Gastroesophageal sphincter (tissue), 4 donors: ENCODE results near the gene KCNH3. TPM values are rescaled to one million over a fixed set of nuclear protein-coding genes. Genes with fewer than 3 reads are reported as not detected.

Source experiments
- ATAC-seq: fragments of 150-250 bp; one replicate; pipeline ENCODE4 v1.9.1; 2016; ENCODE audit warnings: mild to moderate bottlenecking, moderate library complexity
- H3K27ac ChIP-seq, 4 donors: fragments of 200-600 bp; sonication (generic) in 3 of 4; 1 replicate in 3 of 4; 2 replicates in 1 of 4; pipeline ENCODE4 v1.5.1; 2016 to 2019
- H3K27me3 ChIP-seq: fragments of 200-600 bp; sonication (generic); one replicate; pipeline ENCODE4 v1.5.1; 2019
- H3K36me3 ChIP-seq, 2 donors: fragments of 200-600 bp; sonication (generic); one replicate each; pipeline ENCODE4 v1.5.1; 2019; ENCODE audit warnings: control low read depth in 1 of 2
- H3K4me1 ChIP-seq, 3 donors: fragments of 200-600 bp; sonication (generic); 1 replicate in 2 of 3; 2 replicates in 1 of 3; pipeline ENCODE4 v1.5.1; 2016 to 2019; ENCODE audit warnings: control low read depth in 2 of 3
- H3K4me3 ChIP-seq, 2 donors: fragments of 200-600 bp; sonication (generic); one replicate each; pipeline ENCODE4 v1.5.1; 2019; ENCODE audit warnings: mild to moderate bottlenecking in 1 of 2, moderate library complexity in 1 of 2
- H3K9me3 ChIP-seq, 3 donors: fragments of 200-600 bp; sonication (generic); one replicate each; pipeline ENCODE4 v1.5.1; 2017 to 2019; ENCODE audit warnings: control low read depth in 2 of 3
- CTCF ChIP-seq, 4 experiments: fragments of 200-600 bp in 2 of 4; fragments of 450-650 bp in 2 of 4; sonication (generic) in 1 of 4; IDR thresholded peaks; one replicate each; pipeline ENCODE4 v1.5.1; 2017 to 2019; ENCODE audit warnings: antibody characterized with exemption in 4 of 4, mild to moderate bottlenecking in 2 of 4, moderate library complexity in 2 of 4
- EP300 ChIP-seq: sonication (generic); formaldehyde crosslinking; IDR thresholded peaks from one replicate; pipeline ENCODE4 v1.6.1; 2017; ENCODE audit warnings: antibody characterized with exemption, mild to moderate bottlenecking
- POLR2A ChIP-seq, 2 donors: fragments of 450-650 bp; IDR thresholded peaks; one replicate each; pipeline ENCODE4 v1.6.1; 2017; ENCODE audit warnings: antibody characterized with exemption in 2 of 2, mild to moderate bottlenecking in 2 of 2, moderate library complexity in 1 of 2
- POLR2AphosphoS5 ChIP-seq: sonication (generic); formaldehyde crosslinking; IDR thresholded peaks from one replicate; pipeline ENCODE4 v1.6.1; 2017; ENCODE audit warnings: antibody characterized with exemption
- WGBS, 2 donors: methylation state at CpG; one replicate each; pipeline ENCODE4 v1.1.5; 2018; ENCODE audit warnings: low coverage in 1 of 2; 5-methylcytosine and 5-hydroxymethylcytosine counted together
- total RNA-seq, 4 donors: library from RNA; depleted of rRNA; stranded (reverse); fragments of >200 nt; gene quantifications; one replicate each; pipeline ENCODE4 v1.1.0, GENCODE V29; 2016

KCNH3 gene
- total RNA-seq, 4 donors from 2014 or later = 0.13 to 0.69 (median 0.31) TPM; not detected in 1

- 36 to 40% methylated on average over 2 to 7 of the region's 9 CpGs for WGBS, 2 donors
- H3K4me1 ChIP-seq = peaks cover 0 to 17% (median 10%) of the 10 kb centered on the region in 3 donors
- no peak overlapping the region for H3K27ac ChIP-seq
- H3K36me3 ChIP-seq = peaks cover 0 to 19% of the 10 kb centered on the region in 2 donors
- TF ChIP-seq CTCF (IDR thresholded peaks at IDR 0.05) = no peak
- no peak for TF ChIP-seq POLR2AphosphoS5
- no peak for TF ChIP-seq POLR2A (IDR thresholded peaks at IDR 0.05)
- TF ChIP-seq EP300 = no peak
- peaks cover 28% of the 10 kb centered on the region for H3K27me3 ChIP-seq
- no peaks in the 10 kb centered on the region for H3K9me3 ChIP-seq
- ATAC-seq = no peak
- no peak overlapping the region for H3K4me3 ChIP-seq
Measured at GRCh38 chr12:49552425-49552824, 13.6 kb downstream of the KCNH3 start.

GRCh38 chr12:49552899-49553298 lies 14.1 kb downstream of the KCNH3 start:
- H3K36me3 ChIP-seq = peaks cover 0 to 23% of the 10 kb centered on the region in 2 donors
- WGBS, 2 donors = 67 to 78% methylated on average over 4 to 7 of the region's 8 CpGs
- no peak for ATAC-seq
- H3K9me3 ChIP-seq = no peaks in the 10 kb centered on the region
- TF ChIP-seq POLR2A (IDR thresholded peaks at IDR 0.05) = no peak
- no peak for TF ChIP-seq POLR2AphosphoS5
- no peak for TF ChIP-seq EP300
- H3K27ac ChIP-seq = no peak overlapping the region
- H3K27me3 ChIP-seq = peaks cover 24% of the 10 kb centered on the region
- H3K4me1 ChIP-seq = peaks cover 0 to 17% (median 10%) of the 10 kb centered on the region in 3 donors
- H3K4me3 ChIP-seq = no peak overlapping the region

GRCh38 chr12:49553512-49554088 lies 14.8 kb downstream of the KCNH3 start:
- Histone ChIP-seq H3K4me3 (no peak overlapping the region), H3K27ac (no peak overlapping the region), H3K36me3 (peaks cover 0 to 30% of the 10 kb centered on the region in 2 donors), H3K27me3 (peaks cover 17% of the 10 kb centered on the region), H3K4me1 (peaks cover 0 to 12% (median 8%) of the 10 kb centered on the region in 3 donors), H3K9me3 (no peaks in the 10 kb centered on the region)
- no peak for TF ChIP-seq POLR2AphosphoS5
- peak in 1 of 4 experiments; percentile 11 for TF ChIP-seq CTCF (IDR thresholded peaks at IDR 0.05)
- WGBS, 2 donors = 63 to 73% methylated on average over 1 to 2 of the region's 2 CpGs
- no peak for ATAC-seq

GRCh38 chr12:49554266-49554665 lies 15.4 kb downstream of the KCNH3 start:
- Histone ChIP-seq H3K4me1 (peaks cover 0 to 5% (median 1%) of the 10 kb centered on the region in 3 donors), H3K9me3 (no peaks in the 10 kb centered on the region), H3K36me3 (peaks cover 0 to 37% of the 10 kb centered on the region in 2 donors), H3K27me3 (peaks cover 10% of the 10 kb centered on the region), H3K4me3 (no peak overlapping the region), H3K27ac (no peak overlapping the region)
- no peak for ATAC-seq
- no peak for TF ChIP-seq POLR2A (IDR thresholded peaks at IDR 0.05)
- no peak for TF ChIP-seq CTCF (IDR thresholded peaks at IDR 0.05)
- TF ChIP-seq POLR2AphosphoS5 = no peak
- TF ChIP-seq EP300 = no peak
- WGBS, 2 donors = 54% methylated on average over 8 of the region's 15 CpGs; no CpG with 5 or more reads in 1 of the 2 donors

- TF ChIP-seq POLR2AphosphoS5 (no peak), POLR2A (IDR thresholded peaks at IDR 0.05) (no peak), CTCF (IDR thresholded peaks at IDR 0.05) (no peak), EP300 (no peak)
- peaks cover 0 to 52% of the 10 kb centered on the region in 2 donors for H3K36me3 ChIP-seq
- ATAC-seq = no peak
Measured at GRCh38 chr12:49555631-49556390, 17.0 kb downstream of the KCNH3 start.

More at GRCh38 chr12:49555631-49556390, 17.0 kb downstream of the KCNH3 start:
- WGBS, 2 donors = 100% methylated on average over 3 of the region's 18 CpGs; no CpG with 5 or more reads in 1 of the 2 donors
- H3K4me1 ChIP-seq = no peaks in the 10 kb centered on the region
- no peaks in the 10 kb centered on the region for H3K9me3 ChIP-seq
- H3K27me3 ChIP-seq = no peaks in the 10 kb centered on the region
- no peak overlapping the region for H3K27ac ChIP-seq
- no peak overlapping the region for H3K4me3 ChIP-seq
